ENCODE data around the gene GALNT18.

DNA sequence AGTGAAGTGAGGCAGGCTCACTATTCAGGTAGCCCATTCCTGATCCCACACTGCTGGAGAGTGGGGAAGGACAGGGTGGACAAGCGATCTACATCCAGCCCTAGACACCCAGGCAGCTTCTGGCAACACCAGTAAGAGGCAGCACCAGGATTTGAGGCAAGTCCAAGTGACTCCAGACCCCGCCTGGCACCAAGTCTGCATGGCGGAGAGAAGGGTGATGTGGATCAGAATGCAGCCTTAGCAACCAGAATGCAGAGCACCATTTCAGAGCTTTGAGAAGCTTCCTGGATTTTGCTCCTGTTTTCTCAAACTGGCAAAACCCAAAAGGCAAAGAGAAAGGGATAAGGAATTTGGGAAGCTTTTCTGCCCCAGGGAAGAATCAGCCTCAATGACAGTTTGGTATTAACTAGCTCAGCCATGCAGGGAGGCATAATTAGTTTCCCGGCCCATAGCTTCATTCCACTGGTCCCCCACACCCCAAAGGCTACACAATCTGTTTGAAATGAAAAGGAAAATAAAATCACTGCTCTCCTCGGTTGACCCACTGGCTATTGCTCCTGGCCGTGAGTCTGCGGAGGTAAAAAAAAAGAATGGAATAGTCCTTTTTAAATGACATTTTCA is 17.3 kb downstream of the GALNT18 start:
- TF ChIP-seq, protein P1, sequence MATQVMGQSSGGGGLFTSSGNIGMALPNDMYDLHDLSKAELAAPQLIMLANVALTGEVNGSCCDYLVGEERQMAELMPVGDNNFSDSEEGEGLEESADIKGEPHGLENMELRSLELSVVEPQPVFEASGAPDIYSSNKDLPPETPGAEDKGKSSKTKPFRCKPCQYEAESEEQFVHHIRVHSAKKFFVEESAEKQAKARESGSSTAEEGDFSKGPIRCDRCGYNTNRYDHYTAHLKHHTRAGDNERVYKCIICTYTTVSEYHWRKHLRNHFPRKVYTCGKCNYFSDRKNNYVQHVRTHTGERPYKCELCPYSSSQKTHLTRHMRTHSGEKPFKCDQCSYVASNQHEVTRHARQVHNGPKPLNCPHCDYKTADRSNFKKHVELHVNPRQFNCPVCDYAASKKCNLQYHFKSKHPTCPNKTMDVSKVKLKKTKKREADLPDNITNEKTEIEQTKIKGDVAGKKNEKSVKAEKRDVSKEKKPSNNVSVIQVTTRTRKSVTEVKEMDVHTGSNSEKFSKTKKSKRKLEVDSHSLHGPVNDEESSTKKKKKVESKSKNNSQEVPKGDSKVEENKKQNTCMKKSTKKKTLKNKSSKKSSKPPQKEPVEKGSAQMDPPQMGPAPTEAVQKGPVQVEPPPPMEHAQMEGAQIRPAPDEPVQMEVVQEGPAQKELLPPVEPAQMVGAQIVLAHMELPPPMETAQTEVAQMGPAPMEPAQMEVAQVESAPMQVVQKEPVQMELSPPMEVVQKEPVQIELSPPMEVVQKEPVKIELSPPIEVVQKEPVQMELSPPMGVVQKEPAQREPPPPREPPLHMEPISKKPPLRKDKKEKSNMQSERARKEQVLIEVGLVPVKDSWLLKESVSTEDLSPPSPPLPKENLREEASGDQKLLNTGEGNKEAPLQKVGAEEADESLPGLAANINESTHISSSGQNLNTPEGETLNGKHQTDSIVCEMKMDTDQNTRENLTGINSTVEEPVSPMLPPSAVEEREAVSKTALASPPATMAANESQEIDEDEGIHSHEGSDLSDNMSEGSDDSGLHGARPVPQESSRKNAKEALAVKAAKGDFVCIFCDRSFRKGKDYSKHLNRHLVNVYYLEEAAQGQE (IDR thresholded peaks at IDR 0.05; ENCODE audit: unreplicated experiment) = no peak
- TF ChIP-seq, protein P2, sequence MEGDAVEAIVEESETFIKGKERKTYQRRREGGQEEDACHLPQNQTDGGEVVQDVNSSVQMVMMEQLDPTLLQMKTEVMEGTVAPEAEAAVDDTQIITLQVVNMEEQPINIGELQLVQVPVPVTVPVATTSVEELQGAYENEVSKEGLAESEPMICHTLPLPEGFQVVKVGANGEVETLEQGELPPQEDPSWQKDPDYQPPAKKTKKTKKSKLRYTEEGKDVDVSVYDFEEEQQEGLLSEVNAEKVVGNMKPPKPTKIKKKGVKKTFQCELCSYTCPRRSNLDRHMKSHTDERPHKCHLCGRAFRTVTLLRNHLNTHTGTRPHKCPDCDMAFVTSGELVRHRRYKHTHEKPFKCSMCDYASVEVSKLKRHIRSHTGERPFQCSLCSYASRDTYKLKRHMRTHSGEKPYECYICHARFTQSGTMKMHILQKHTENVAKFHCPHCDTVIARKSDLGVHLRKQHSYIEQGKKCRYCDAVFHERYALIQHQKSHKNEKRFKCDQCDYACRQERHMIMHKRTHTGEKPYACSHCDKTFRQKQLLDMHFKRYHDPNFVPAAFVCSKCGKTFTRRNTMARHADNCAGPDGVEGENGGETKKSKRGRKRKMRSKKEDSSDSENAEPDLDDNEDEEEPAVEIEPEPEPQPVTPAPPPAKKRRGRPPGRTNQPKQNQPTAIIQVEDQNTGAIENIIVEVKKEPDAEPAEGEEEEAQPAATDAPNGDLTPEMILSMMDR (conservative IDR thresholded peaks at IDR 0.05; ENCODE audit: low read depth in 2 of 2) = no peak
